Measurements from ENCODE around the gene SORBS1. TPM values are rescaled to one million over a fixed set of nuclear protein-coding genes. Genes with fewer than 3 reads are reported as not detected.

SORBS1 gene
- total RNA-seq, 1 donor from 2014 or later, result 1.1 TPM

DNA sequence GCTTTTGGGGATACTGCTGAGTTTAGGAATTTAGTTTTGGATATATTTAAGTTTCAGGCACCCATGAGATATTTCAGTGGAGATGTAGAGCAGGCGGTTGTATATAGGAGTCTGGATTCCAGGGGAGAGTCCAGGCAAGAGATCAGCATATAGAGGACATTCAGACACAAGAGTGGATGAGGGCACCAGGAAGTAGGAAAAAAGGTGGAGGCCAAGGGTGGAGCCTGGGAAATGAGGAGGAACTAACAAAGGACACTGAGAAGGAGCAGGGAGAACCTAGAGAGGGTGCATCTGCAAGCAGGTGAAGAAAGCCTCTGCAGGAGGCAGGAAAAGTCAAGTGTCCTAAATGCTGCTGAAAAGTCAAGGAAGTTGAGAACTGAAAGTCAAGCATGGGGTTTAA lies 257.2 kb downstream of the SORBS1 start:
- intact Hi-C loops (cut with micrococcal nuclease), result no loop called here

DNA sequence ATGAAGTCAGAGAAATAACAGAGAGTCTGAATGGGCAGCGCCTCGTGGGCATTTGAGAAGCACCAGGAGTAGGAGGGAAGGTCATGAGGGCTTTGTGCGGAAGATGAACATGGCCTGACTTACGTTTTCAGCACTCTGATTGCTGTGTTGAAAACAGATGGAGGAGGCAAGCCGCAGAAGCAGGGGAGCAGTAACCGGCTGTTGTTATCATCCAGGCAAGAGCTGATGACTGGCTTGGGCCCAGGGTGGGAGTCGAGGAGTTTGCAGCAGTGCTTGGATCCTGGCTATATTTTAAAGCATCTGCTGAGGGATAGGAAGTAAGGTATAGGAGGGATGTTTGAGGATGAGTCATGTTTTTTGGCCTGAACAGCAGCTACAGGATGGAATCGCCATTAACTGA lies 257.6 kb downstream of the SORBS1 start:
- intact Hi-C loops (cut with micrococcal nuclease), result no loop called here

DNA sequence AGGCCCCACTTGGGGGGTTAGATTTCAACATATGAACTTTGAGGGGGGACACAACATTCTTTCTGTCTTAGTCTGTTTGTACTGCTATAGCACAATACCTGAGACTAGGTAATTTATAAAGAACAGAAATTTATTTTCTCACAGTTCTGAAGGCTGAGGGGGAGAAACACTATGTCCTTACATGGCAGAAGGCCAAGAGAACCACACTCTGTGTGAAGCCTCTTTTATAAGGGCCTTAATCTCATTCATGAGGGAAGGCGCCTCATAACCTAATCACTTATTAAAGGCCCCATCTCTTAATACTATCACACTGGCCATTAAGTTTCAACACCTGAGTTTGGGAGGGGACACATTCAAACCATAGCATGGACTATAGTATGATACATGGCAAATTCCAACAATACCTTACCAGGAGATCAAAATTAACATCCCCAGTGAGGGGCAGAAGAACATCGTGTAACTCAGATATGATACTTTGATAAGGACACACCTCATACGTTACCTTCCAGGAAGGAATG lies 261.1 kb downstream of the SORBS1 start:
- intact Hi-C loops (cut with micrococcal nuclease), result no loop called here

DNA sequence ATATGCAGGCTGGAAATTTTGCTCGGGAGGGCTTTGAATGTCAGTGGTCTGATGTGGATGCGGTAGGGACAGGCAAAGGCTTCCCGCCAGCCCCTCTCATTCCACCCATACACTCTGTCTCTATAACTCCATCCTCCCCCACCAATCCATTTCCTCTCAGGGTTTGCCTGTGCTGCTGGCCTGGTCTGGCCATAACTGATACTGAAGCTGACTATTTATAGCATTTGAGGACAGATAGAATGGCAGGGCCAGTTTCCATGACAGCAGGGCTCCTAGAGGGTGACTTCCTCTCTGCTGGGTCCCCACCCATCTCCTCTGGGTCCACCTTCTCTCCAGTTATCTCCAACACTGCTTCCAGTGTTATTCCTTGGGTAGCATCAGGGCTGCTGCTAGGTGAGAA lies 263.8 kb downstream of the SORBS1 start:
- intact Hi-C loops (cut with micrococcal nuclease), result loop anchor here (5.0 kb wide), 1 partner anchor 115 kb away; no protein-coding TSS in a partner anchor

DNA sequence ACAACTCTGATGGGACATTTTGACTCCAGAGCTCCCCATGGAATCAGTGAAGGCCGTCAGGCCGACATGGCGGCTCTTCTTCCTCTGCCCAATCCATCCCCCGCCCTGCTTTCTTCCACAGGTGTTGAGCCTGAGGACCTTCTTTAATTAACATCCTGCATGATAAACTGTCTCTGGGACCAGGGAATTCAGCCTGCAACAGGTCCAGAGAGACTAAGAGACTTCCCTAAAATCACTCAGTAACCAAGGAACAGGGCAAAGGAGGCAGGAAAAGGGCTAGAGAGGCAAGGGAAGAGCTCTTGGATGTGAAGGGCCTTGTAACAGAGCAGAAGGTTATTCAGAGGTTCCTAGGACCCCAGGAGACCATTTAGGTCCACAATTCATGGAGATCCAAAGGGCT lies 264.4 kb downstream of the SORBS1 start:
- intact Hi-C loops (cut with micrococcal nuclease), result loop anchor here (5.0 kb wide), 1 partner anchor 114 kb away; no protein-coding TSS in a partner anchor

DNA sequence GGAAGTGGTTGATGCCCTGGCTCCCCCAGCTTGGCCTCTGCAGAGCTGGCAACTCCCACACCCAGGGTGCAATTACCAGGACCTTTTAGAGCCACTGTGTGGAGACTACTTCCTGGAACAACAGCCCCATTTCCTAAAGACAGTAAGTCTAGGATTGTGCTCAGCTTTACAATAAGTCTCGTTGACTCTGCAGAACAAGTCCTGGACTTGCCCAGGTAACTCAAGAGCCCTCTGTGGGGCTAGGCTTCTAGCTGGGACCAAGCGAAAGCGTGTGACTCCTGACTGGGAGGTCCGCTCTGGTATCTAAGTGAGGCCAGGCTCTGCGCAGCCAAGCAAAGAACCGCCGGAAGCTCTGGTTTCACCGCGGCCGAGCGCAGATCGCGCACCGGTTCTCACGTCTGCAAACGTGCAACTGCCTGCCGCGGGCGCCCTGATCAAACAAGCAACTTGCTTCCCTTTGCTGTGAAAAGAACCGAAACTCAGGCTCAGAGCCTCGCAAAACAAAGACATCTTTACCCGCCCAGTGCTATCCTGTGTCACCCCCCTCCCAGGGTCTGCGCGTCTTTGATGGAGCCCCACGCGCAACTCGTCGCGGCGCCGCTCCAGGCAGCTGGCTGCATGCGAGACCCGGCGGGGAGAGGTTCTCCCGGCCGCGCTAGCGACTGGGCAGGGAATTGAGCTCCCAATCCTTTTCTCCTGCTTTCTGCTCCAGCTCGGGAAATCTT lies 266.0 kb downstream of the SORBS1 start:
- intact Hi-C loops (cut with micrococcal nuclease), result loop anchor here (2.0 to 5.0 kb wide), 3 partner anchors 48 to 113 kb away; no protein-coding TSS in a partner anchor

DNA sequence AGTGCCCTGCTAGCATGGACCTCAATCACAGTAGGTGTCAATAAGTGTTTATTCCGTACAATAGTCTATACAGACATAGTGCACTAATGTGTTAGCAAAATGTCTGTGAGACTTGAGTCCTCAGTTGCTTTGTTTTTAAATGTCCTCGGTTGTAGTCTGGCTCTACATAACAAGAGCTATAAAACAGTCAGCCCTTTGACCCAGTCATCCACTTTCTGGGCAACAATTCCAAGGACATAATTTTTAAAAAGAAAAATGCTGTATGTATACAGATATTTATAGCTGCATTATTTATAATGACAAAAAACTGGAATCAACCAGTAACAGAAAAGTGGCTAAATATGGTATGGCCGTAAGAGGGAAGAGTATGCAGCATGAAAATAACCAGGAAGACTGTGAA lies 267.5 kb downstream of the SORBS1 start:
- intact Hi-C loops (cut with micrococcal nuclease), result loop anchor here (2.0 to 5.0 kb wide), 3 partner anchors 47 to 69 kb away; no protein-coding TSS in a partner anchor

DNA sequence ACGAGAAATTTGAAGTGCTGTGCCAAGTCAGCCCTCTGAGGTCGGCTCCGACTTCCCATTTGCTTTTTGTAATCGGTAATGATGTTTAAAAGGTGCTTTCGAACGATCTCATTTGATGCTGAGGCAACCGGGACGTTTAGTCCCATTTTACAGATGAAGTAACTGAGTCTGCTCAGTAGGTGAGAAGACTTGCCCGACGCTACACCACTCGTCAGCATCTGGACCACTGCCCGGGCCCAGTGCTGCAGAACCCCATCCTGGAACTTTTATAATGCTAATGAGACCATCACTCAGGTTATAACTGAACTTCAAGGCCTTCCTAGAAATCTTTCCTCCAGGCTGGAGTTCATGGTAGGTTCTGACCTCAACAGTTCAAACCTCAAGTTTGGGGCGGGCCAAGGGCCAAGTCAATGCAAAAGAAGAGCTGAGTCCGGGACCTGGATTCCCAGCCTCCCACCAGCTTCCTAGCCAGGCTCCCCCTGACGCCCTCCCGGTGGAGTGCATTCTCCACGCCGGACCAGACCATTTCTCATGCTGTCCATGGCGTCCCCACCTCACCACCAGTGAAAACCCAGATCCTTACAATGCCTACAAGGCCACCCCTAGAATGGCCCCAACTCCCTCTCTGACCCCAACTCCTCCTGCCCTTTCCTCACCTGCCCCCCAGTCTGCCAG lies 269.7 kb downstream of the SORBS1 start:
- intact Hi-C loops (cut with micrococcal nuclease), result loop anchor here (2.0 to 5.0 kb wide), 2 partner anchors 71 to 269 kb away; partner anchors contain the start of gene SORBS1

DNA sequence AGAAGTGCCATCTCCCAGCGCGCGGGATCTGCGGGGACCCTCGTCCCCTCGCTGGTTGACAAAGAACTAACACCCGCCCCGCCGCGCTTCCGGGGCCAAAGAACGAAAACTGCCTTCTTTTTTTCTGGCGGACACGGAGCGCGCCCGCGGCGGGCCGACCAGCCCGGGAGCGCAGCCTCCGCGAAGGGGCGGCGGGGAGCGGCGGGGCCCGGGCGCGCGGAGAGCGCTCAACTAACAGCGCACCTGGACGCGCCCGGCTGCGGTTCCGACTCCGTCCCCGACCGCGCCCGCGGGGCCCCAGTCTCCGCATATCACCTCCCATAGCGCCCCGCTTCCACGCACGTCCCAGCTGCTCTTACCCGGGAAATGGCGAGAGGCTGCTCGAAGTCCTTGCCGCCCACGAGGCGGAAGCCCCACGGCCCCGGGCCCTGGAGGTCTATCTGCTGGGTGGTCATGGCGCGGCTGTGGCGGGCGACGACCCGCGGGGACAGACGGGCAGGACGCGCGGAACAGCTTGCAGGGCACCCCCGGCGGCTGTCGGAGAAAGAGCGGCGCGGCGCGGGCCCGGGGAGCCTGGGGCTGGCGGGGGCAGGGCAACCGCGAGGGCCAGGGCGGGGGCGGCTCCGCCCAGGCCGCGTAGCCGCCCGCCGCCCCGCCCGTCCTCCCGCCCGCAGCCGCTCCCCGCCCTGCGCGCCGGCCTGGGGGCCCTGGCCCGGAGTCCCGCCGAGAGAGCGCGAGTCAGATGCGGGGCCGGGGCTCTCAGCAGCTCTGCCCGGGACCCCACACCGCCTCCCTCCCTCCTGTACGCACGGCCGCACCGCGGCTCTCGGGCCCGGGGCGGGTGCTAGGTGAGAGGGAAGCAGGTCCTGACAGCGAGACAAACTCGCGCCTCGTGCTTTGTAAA lies 270.5 kb downstream of the SORBS1 start, which contains the start of gene PDLIM1:
PDLIM1 (minus strand) TSS at position 543 of the 904 bp plus-strand sequence; CDS start at position 455, 88 bp downstream.
- intact Hi-C loops (cut with micrococcal nuclease), result loop anchor here (2.0 to 5.0 kb wide), 2 partner anchors 72 to 270 kb away; partner anchors contain the start of gene SORBS1

DNA sequence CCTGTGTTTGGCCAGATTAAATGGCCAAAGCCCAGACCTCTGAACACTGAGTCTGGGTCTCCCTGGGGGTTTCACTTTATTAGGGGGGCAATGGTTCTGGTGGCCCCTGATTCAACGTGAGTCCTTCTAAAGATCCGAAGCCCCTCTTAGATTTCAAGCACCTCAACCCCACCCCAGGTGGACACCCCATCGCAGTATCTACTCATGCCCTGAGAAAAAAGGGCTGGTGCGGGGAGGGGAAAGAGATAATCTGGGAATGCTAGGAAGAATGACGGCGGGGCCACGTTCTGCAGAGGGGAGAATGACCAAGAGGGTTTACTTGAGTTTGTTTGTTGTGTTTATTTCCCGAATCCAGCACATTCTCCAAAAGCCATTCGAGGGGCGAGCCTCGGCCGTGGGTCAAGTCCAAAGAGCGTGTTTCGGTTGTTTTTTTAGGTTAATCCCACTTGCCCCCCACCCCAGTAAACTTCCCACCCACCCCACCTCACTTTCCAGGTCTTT lies 271.2 kb downstream of the SORBS1 start:
- intact Hi-C loops (cut with micrococcal nuclease), result loop anchor here (2.0 to 5.0 kb wide), 2 partner anchors 72 to 271 kb away; partner anchors contain the start of gene SORBS1

DNA sequence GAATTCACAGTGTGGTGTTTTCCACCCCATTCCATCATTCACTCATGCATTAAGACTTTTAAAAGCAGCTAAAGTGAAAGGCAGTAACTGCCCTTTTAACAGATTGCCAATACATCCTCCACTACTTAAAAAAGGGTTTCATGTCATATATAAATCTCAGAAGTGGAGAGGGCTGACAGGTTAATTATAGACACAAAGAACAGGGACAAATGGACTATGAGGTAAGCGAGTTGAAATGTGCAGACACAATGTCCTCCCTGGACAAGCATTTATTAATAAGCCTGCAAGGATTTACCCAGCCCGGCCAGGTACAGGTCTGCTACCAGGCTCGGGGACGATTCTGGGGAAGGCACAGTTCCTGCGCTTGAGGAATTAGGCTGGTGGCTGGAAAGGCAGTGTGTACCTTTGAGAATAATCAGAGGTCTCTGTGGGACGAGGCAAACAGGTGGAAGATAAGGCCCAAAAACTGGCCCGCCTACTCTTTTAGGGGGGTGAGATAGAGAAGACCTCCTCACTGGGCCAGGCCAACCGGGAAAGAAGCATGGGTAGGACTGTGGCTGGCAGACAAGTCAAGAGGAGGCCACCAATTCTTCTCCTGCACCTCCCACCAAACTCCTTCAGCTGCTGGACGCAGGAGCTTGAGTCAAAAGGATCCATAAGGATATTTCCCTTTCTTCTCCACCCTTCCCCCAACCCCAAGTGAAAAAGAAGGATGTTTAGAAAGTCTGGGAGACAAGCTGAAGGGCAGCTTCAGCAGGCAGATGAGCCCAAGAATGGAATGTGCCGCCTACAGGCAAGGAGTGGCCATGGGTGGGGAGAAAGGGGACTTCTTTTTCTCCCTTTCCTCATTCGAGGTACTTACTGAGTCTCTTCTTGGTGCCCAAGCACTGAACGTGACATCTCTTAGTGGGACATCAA lies 271.9 kb downstream of the SORBS1 start:
- intact Hi-C loops (cut with micrococcal nuclease), result no loop called here

DNA sequence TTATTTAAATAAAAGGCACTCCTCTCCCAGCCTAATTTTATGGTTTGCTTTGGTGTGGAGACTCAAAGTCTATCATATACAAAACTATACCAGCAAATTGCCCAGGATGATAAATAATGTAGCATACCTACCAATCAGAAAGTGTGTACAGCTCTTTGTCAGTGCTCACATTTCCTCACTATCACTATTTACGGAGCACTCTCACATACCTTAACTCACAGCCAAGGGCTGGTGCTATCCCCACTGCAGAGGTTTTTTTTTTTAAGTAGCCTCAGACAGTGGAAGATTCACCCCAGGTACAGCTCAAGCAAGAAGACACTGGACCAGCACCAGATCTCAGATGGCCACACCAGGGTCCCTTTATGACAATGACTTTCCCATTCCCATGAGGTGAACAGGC lies 272.9 kb downstream of the SORBS1 start:
- intact Hi-C loops (cut with micrococcal nuclease), result no loop called here

DNA sequence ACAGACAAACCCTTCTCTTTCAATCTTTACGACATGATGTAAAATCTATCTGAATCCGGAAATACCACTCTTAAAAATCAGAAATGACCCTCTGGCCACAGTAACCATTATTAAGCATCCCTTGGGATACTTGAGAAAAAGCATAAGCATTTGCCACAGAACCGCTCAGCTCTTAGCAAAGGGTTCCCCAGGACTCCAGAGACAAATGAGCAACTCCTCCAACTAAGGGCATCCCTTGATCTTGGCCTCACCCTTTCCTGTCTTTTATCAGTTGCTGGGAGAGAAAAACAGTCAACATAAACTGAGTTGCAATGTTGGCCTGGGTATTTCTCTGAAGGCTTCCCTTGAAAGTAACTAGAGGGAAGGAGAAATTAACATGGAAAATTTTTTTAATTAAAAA lies 273.9 kb downstream of the SORBS1 start:
- intact Hi-C loops (cut with micrococcal nuclease), result no loop called here

DNA sequence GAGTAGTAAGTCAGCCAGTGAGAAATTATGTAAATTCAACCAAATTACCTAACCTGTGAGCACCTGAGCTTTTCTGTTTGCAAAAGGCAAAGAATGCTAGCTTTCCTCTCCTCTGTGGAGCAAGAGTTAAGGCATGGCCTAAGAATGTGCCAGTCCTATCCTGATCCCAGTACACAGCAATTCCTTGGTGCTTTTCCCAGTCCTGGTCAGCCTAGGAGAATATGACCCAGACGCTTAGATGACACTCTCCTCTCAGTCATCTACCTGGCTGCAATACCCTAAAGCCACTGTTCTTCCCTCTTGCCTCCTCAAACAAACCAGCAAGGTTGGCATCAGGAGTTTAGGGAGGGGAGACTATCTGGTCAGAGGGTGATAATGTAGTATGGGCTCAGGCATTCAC lies 274.5 kb downstream of the SORBS1 start:
- intact Hi-C loops (cut with micrococcal nuclease), result no loop called here

DNA sequence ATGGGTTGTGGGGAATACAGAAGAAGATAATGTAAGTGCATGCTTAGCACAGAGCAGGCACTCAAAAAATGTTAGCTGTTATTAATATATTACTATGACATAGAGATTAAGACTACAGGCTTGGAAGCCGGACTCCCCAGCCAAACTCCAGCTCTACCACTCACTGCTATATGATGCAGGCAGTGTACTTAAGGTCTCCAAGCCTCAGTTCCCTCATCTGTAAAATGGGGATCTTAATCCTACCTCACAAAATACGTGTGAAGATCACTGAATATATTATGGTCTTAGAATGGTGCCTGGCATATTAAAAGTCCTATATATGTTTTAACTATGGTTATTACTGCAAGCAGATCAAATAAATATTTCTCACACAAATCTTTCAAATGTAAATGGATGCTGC lies 275.6 kb downstream of the SORBS1 start:
- intact Hi-C loops (cut with micrococcal nuclease), result no loop called here

DNA sequence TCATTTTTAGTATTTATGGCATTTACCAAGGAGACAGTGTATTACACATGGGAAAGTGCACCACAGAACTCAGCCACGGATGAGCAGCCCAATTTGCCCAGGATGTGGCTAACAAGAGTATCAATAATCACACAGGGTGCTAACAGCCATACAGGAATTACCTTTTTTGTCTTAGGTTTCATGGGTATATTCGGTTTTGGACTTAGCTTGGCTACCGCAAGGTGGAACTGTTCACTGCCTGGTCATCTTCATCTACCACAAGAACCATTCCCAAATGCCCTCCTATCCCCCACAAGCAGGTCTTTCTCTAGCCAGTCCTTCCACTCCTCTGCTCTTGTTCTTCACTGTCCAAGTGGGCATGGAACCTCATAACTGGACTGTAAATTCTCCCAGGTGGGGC lies 276.4 kb downstream of the SORBS1 start:
- intact Hi-C loops (cut with micrococcal nuclease), result no loop called here

DNA sequence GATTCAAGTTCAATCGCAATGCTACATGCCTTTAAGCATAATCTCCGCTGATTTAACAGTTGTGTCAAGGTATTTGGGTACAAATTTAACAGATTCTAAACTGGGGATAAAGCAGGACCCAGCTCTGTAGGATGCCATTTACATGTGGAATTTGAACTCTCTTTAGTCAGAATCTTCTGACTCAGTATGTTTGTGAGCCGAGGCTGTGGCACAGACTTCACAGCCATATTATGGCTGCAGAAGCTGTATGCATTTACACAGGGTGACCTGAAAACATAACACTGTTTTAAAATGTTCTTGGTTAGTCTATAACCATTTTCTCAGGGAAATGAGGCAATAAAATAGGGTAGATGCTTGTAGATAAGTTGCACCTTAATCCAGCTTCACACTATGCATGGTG lies 279.1 kb downstream of the SORBS1 start:
- intact Hi-C loops (cut with micrococcal nuclease), result no loop called here

DNA sequence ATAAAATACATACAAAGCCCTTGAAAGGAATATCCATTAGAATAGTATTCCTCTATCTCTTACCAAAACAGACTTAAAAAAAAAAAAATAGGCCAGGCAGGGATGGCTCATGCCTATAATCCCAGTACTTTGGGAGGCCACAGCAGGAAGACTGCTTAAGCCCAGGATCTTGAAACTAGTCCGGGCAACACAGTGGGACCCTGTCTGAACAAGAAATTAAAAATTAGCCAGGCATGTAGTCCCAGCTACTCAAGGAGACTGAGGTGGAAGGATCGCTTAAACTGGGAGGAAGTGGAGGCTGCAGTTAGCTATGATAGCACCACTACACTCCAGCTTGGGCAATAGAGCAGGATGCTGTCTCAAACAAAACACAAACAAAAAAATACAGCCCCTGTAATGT lies 280.0 kb downstream of the SORBS1 start:
- intact Hi-C loops (cut with micrococcal nuclease), result no loop called here

DNA sequence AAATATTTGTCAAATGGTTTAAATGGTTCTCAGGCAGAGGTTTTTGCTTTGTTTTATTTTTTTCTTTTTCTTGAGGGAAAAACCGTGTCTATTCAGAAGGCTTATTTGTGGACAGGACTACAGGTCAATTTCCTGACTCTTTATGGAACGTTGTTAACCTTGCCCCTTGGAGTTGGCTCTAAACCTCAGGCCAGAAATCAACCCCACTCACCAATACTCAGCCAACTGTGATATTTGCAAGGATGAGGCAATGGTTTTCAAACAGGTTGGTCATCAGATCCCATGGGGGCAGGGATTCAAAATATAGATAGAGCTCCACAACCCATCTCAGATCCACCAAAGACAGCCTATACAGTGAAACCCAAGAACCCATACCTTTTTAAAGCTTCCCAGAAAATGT lies 280.5 kb downstream of the SORBS1 start:
- intact Hi-C loops (cut with micrococcal nuclease), result no loop called here
